Lower lobe of right lung (tissue), 2 donors: ENCODE data around the gene AUTS2. TPM values are rescaled to one million over a fixed set of nuclear protein-coding genes. Genes with fewer than 3 reads are reported as not detected.

ENCODE experiments used
- ATAC-seq, 2 donors: fragments of 200-7000 bp; cut with Tn5 transposase; one replicate each; pipeline ENCODE4 v1.9.1; 2020 to 2022; ENCODE audit warnings: mild to moderate bottlenecking in 2 of 2, moderate library complexity in 2 of 2
- DNase-seq: peaks from one replicate; pipeline ENCODE4 v3.0.0-alpha.2; 2020
- H3K27ac ChIP-seq: fragments of 200-600 bp; one replicate; pipeline ENCODE4 v1.8.0; 2022
- H3K27me3 ChIP-seq: fragments of 200-600 bp; one replicate; pipeline ENCODE4 v1.8.0; 2022; ENCODE audit warnings: low read depth
- H3K36me3 ChIP-seq: fragments of 200-600 bp; one replicate; pipeline ENCODE4 v1.8.0; 2022; ENCODE audit warnings: mild to moderate bottlenecking
- H3K4me1 ChIP-seq: fragments of 200-600 bp; one replicate; pipeline ENCODE4 v1.8.0; 2022
- H3K4me3 ChIP-seq: fragments of 200-600 bp; one replicate; pipeline ENCODE4 v1.8.0; 2022; ENCODE audit warnings: mild to moderate bottlenecking
- H3K9me3 ChIP-seq: fragments of 200-600 bp; one replicate; pipeline ENCODE4 v1.8.0; 2022
- CTCF ChIP-seq: fragments of 200-600 bp; IDR thresholded peaks from one replicate; pipeline ENCODE4 v1.8.0; 2022; ENCODE audit warnings: antibody characterized with exemption, mild to moderate bottlenecking
- intact Hi-C: fragments of 100-400 bp; cut with DNase I; formaldehyde crosslinking; loops from one replicate; pipeline ENCODE4 v1.11.0; 2022
- total RNA-seq: library from RNA; stranded (reverse); fragmentation: NEBNext Ultra II Directional; extraction: Animal tissue kit (Norgen Biotek cat#: 25700); gene quantifications from one replicate; pipeline ENCODE4 v1.2.1, GENCODE V29; 2021
- donor health status: DM: no; HTN: yes; CAD: no; lungs with severe emphysema.

Gene AUTS2
- total RNA-seq, 1 donor from 2014 or later, result 45.7 TPM

GRCh38 chr7:69653806-69654205 is 55.5 kb downstream of the AUTS2 start:
- intact Hi-C loops, result no loop called here
- DNase-seq (no peak), ATAC-seq (no peak)
- Histone ChIP-seq H3K4me1 (peaks cover 50% of the 10 kb centered on the region), H3K36me3 (no peaks in the 10 kb centered on the region), H3K27me3 (no peaks in the 10 kb centered on the region), H3K27ac (peak overlapping the region; percentile 33), H3K9me3 (no peaks in the 10 kb centered on the region), H3K4me3 (no peak overlapping the region)
- no peak for TF ChIP-seq CTCF

GRCh38 chr7:69654381-69654780 is 56.1 kb downstream of the AUTS2 start:
- peaks cover 53% of the 10 kb centered on the region for H3K4me1 ChIP-seq
- H3K27ac ChIP-seq, result peak overlapping the region; percentile 33
- no peak overlapping the region for H3K4me3 ChIP-seq
- H3K9me3 ChIP-seq, result no peaks in the 10 kb centered on the region
- H3K27me3 ChIP-seq, result no peaks in the 10 kb centered on the region
- TF ChIP-seq CTCF, result no peak
- intact Hi-C loops, result no loop called here
- H3K36me3 ChIP-seq, result no peaks in the 10 kb centered on the region
- DNase-seq (no peak), ATAC-seq (peak; percentile 82 to 83)

- no peak for TF ChIP-seq CTCF
- H3K27me3 ChIP-seq, result no peaks in the 10 kb centered on the region
- ATAC-seq (peak in 1 of 2 donors; percentile 64), DNase-seq (no peak)
- no peaks in the 10 kb centered on the region for H3K9me3 ChIP-seq
- peaks cover 53% of the 10 kb centered on the region for H3K4me1 ChIP-seq
- H3K4me3 ChIP-seq, result no peak overlapping the region
- H3K36me3 ChIP-seq, result no peaks in the 10 kb centered on the region
- intact Hi-C loops, result no loop called here
- peak overlapping the region; percentile 13 for H3K27ac ChIP-seq
Observed at GRCh38 chr7:69654849-69655707, 56.8 kb downstream of the AUTS2 start.

- no peaks in the 10 kb centered on the region for H3K27me3 ChIP-seq
- DNase-seq (no peak), ATAC-seq (peak in 1 of 2 donors; percentile 34)
- peaks cover 53% of the 10 kb centered on the region for H3K4me1 ChIP-seq
- H3K4me3 ChIP-seq, result no peak overlapping the region
- H3K27ac ChIP-seq, result peak overlapping the region; percentile 13
- H3K36me3 ChIP-seq, result no peaks in the 10 kb centered on the region
- no peak for TF ChIP-seq CTCF
- intact Hi-C loops, result no loop called here
- H3K9me3 ChIP-seq, result no peaks in the 10 kb centered on the region
Observed at GRCh38 chr7:69656077-69656476, 57.8 kb downstream of the AUTS2 start.

- Histone ChIP-seq H3K9me3 (no peaks in the 10 kb centered on the region), H3K36me3 (no peaks in the 10 kb centered on the region), H3K4me3 (no peak overlapping the region), H3K4me1 (peaks cover 53% of the 10 kb centered on the region), H3K27ac (peak overlapping the region; percentile 13), H3K27me3 (no peaks in the 10 kb centered on the region)
- ATAC-seq, result no peak
- intact Hi-C loops, result no loop called here
- DNase-seq, result no peak
- TF ChIP-seq CTCF, result no peak
Observed at GRCh38 chr7:69656890-69657289, 58.6 kb downstream of the AUTS2 start.
